ENCODE results near the gene GRID2. TPM values are rescaled to one million over a fixed set of nuclear protein-coding genes. Genes with fewer than 3 reads are reported as not detected.

The GRID2 gene
- polyA plus RNA-seq, 2 donors, result 0.02 TPM; not detected in 1

- Histone ChIP-seq H3K36me3 (ENCODE audit: control insufficient read depth in 2 of 2, insufficient read depth in 2 of 2, low read length in 1 of 2) (no peaks in the 10 kb centered on the region), H3K27me3 (ENCODE audit: control insufficient read depth in 1 of 2, insufficient read depth in 2 of 2, low read length in 2 of 2) (no peaks in the 10 kb centered on the region), H3K4me1 (ENCODE audit: control insufficient read depth in 2 of 2, insufficient read depth in 2 of 2, low read length in 1 of 2) (no peaks in the 10 kb centered on the region), H3K27ac (ENCODE audit: low read depth in 2 of 2, low read length in 1 of 2) (no peak overlapping the region), H3K4me3 (ENCODE audit: low read depth in 1 of 2, low read length in 2 of 2) (no peak overlapping the region), H3K9me3 (ENCODE audit: control insufficient read depth in 2 of 2, insufficient read depth in 1 of 2, low read depth in 1 of 2, low read length in 1 of 2) (no peaks in the 10 kb centered on the region)
- WGBS, 2 donors, result 53 to 63% methylated on average over 1 of the region's 1 CpG
Measured at GRCh38 chr4:92615049-92615448, 311.3 kb downstream of the GRID2 start.

GRCh38 chr4:92618968-92619367, 315.2 kb downstream of the GRID2 start:
- H3K27me3 ChIP-seq (ENCODE audit: control insufficient read depth in 1 of 2, insufficient read depth in 2 of 2, low read length in 2 of 2), result no peaks in the 10 kb centered on the region
- 71% methylated on average over 2 of the region's 2 CpGs for WGBS, 2 donors
- no peaks in the 10 kb centered on the region for H3K36me3 ChIP-seq (ENCODE audit: control insufficient read depth in 2 of 2, insufficient read depth in 2 of 2, low read length in 1 of 2)
- H3K4me1 ChIP-seq (ENCODE audit: control insufficient read depth in 2 of 2, insufficient read depth in 2 of 2, low read length in 1 of 2), result no peaks in the 10 kb centered on the region
- no peaks in the 10 kb centered on the region for H3K9me3 ChIP-seq (ENCODE audit: control insufficient read depth in 2 of 2, insufficient read depth in 1 of 2, low read depth in 1 of 2, low read length in 1 of 2)
- H3K27ac ChIP-seq (ENCODE audit: low read depth in 2 of 2, low read length in 1 of 2), result no peak overlapping the region
- H3K4me3 ChIP-seq (ENCODE audit: low read depth in 1 of 2, low read length in 2 of 2), result no peak overlapping the region

- no peaks in the 10 kb centered on the region for H3K36me3 ChIP-seq (ENCODE audit: control insufficient read depth in 2 of 2, insufficient read depth in 2 of 2, low read length in 1 of 2)
- no peak overlapping the region for H3K27ac ChIP-seq (ENCODE audit: low read depth in 2 of 2, low read length in 1 of 2)
- H3K4me3 ChIP-seq (ENCODE audit: low read depth in 1 of 2, low read length in 2 of 2), result no peak overlapping the region
- no peaks in the 10 kb centered on the region for H3K27me3 ChIP-seq (ENCODE audit: control insufficient read depth in 1 of 2, insufficient read depth in 2 of 2, low read length in 2 of 2)
- no peaks in the 10 kb centered on the region for H3K4me1 ChIP-seq (ENCODE audit: control insufficient read depth in 2 of 2, insufficient read depth in 2 of 2, low read length in 1 of 2)
- no peaks in the 10 kb centered on the region for H3K9me3 ChIP-seq (ENCODE audit: control insufficient read depth in 2 of 2, insufficient read depth in 1 of 2, low read depth in 1 of 2, low read length in 1 of 2)
- WGBS, 2 donors, result 71 to 73% methylated on average over 2 of the region's 2 CpGs
Measured at GRCh38 chr4:92629302-92629701, 325.5 kb downstream of the GRID2 start.

- Histone ChIP-seq H3K27me3 (ENCODE audit: control insufficient read depth in 1 of 2, insufficient read depth in 2 of 2, low read length in 2 of 2) (no peaks in the 10 kb centered on the region), H3K4me1 (ENCODE audit: control insufficient read depth in 2 of 2, insufficient read depth in 2 of 2, low read length in 1 of 2) (no peaks in the 10 kb centered on the region), H3K27ac (ENCODE audit: low read depth in 2 of 2, low read length in 1 of 2) (no peak overlapping the region), H3K9me3 (ENCODE audit: control insufficient read depth in 2 of 2, insufficient read depth in 1 of 2, low read depth in 1 of 2, low read length in 1 of 2) (no peaks in the 10 kb centered on the region), H3K4me3 (ENCODE audit: low read depth in 1 of 2, low read length in 2 of 2) (no peak overlapping the region), H3K36me3 (ENCODE audit: control insufficient read depth in 2 of 2, insufficient read depth in 2 of 2, low read length in 1 of 2) (no peaks in the 10 kb centered on the region)
- 64 to 67% methylated on average over 3 of the region's 3 CpGs for WGBS, 2 donors
Measured at GRCh38 chr4:92634882-92635281, 331.1 kb downstream of the GRID2 start.

- Histone ChIP-seq H3K4me3 (ENCODE audit: low read depth in 1 of 2, low read length in 2 of 2) (no peak overlapping the region), H3K27ac (ENCODE audit: low read depth in 2 of 2, low read length in 1 of 2) (no peak overlapping the region), H3K9me3 (ENCODE audit: control insufficient read depth in 2 of 2, insufficient read depth in 1 of 2, low read depth in 1 of 2, low read length in 1 of 2) (no peaks in the 10 kb centered on the region), H3K36me3 (ENCODE audit: control insufficient read depth in 2 of 2, insufficient read depth in 2 of 2, low read length in 1 of 2) (no peaks in the 10 kb centered on the region), H3K4me1 (ENCODE audit: control insufficient read depth in 2 of 2, insufficient read depth in 2 of 2, low read length in 1 of 2) (no peaks in the 10 kb centered on the region), H3K27me3 (ENCODE audit: control insufficient read depth in 1 of 2, insufficient read depth in 2 of 2, low read length in 2 of 2) (no peaks in the 10 kb centered on the region)
- 43 to 51% methylated on average over 6 of the region's 6 CpGs for WGBS, 2 donors
Measured at GRCh38 chr4:92636038-92636806, 332.5 kb downstream of the GRID2 start.

GRCh38 chr4:92641409-92641808, 337.6 kb downstream of the GRID2 start:
- no peak overlapping the region for H3K27ac ChIP-seq (ENCODE audit: low read depth in 2 of 2, low read length in 1 of 2)
- 86 to 88% methylated on average over 3 of the region's 3 CpGs for WGBS, 2 donors

GRCh38 chr4:92646826-92647225, 343.1 kb downstream of the GRID2 start:
- 56 to 59% methylated on average over 2 of the region's 2 CpGs for WGBS, 2 donors
- Histone ChIP-seq H3K27ac (ENCODE audit: low read depth in 2 of 2, low read length in 1 of 2) (no peak overlapping the region), H3K36me3 (ENCODE audit: control insufficient read depth in 2 of 2, insufficient read depth in 2 of 2, low read length in 1 of 2) (no peaks in the 10 kb centered on the region), H3K4me3 (ENCODE audit: low read depth in 1 of 2, low read length in 2 of 2) (no peak overlapping the region), H3K27me3 (ENCODE audit: control insufficient read depth in 1 of 2, insufficient read depth in 2 of 2, low read length in 2 of 2) (no peaks in the 10 kb centered on the region), H3K9me3 (ENCODE audit: control insufficient read depth in 2 of 2, insufficient read depth in 1 of 2, low read depth in 1 of 2, low read length in 1 of 2) (no peaks in the 10 kb centered on the region), H3K4me1 (ENCODE audit: control insufficient read depth in 2 of 2, insufficient read depth in 2 of 2, low read length in 1 of 2) (no peaks in the 10 kb centered on the region)

More at GRCh38 chr4:92641409-92641808, 337.6 kb downstream of the GRID2 start:
- Histone ChIP-seq H3K36me3 (ENCODE audit: control insufficient read depth in 2 of 2, insufficient read depth in 2 of 2, low read length in 1 of 2) (no peaks in the 10 kb centered on the region), H3K4me1 (ENCODE audit: control insufficient read depth in 2 of 2, insufficient read depth in 2 of 2, low read length in 1 of 2) (no peaks in the 10 kb centered on the region), H3K27me3 (ENCODE audit: control insufficient read depth in 1 of 2, insufficient read depth in 2 of 2, low read length in 2 of 2) (no peaks in the 10 kb centered on the region), H3K4me3 (ENCODE audit: low read depth in 1 of 2, low read length in 2 of 2) (no peak overlapping the region), H3K9me3 (ENCODE audit: control insufficient read depth in 2 of 2, insufficient read depth in 1 of 2, low read depth in 1 of 2, low read length in 1 of 2) (no peaks in the 10 kb centered on the region)

GRCh38 chr4:92651536-92651935, 347.8 kb downstream of the GRID2 start:
- Histone ChIP-seq H3K4me3 (ENCODE audit: low read depth in 1 of 2, low read length in 2 of 2) (no peak overlapping the region), H3K9me3 (ENCODE audit: control insufficient read depth in 2 of 2, insufficient read depth in 1 of 2, low read depth in 1 of 2, low read length in 1 of 2) (no peaks in the 10 kb centered on the region), H3K36me3 (ENCODE audit: control insufficient read depth in 2 of 2, insufficient read depth in 2 of 2, low read length in 1 of 2) (no peaks in the 10 kb centered on the region), H3K27ac (ENCODE audit: low read depth in 2 of 2, low read length in 1 of 2) (no peak overlapping the region), H3K4me1 (ENCODE audit: control insufficient read depth in 2 of 2, insufficient read depth in 2 of 2, low read length in 1 of 2) (no peaks in the 10 kb centered on the region), H3K27me3 (ENCODE audit: control insufficient read depth in 1 of 2, insufficient read depth in 2 of 2, low read length in 2 of 2) (no peaks in the 10 kb centered on the region)

GRCh38 chr4:92654084-92654483, 350.3 kb downstream of the GRID2 start:
- Histone ChIP-seq H3K36me3 (ENCODE audit: control insufficient read depth in 2 of 2, insufficient read depth in 2 of 2, low read length in 1 of 2) (no peaks in the 10 kb centered on the region), H3K27me3 (ENCODE audit: control insufficient read depth in 1 of 2, insufficient read depth in 2 of 2, low read length in 2 of 2) (no peaks in the 10 kb centered on the region), H3K4me3 (ENCODE audit: low read depth in 1 of 2, low read length in 2 of 2) (no peak overlapping the region), H3K9me3 (ENCODE audit: control insufficient read depth in 2 of 2, insufficient read depth in 1 of 2, low read depth in 1 of 2, low read length in 1 of 2) (no peaks in the 10 kb centered on the region), H3K4me1 (ENCODE audit: control insufficient read depth in 2 of 2, insufficient read depth in 2 of 2, low read length in 1 of 2) (no peaks in the 10 kb centered on the region), H3K27ac (ENCODE audit: low read depth in 2 of 2, low read length in 1 of 2) (no peak overlapping the region)

GRCh38 chr4:92657695-92658094, 353.9 kb downstream of the GRID2 start:
- H3K4me3 ChIP-seq (ENCODE audit: low read depth in 1 of 2, low read length in 2 of 2), result no peak overlapping the region
- no peaks in the 10 kb centered on the region for H3K4me1 ChIP-seq (ENCODE audit: control insufficient read depth in 2 of 2, insufficient read depth in 2 of 2, low read length in 1 of 2)
- no peaks in the 10 kb centered on the region for H3K36me3 ChIP-seq (ENCODE audit: control insufficient read depth in 2 of 2, insufficient read depth in 2 of 2, low read length in 1 of 2)
- H3K27ac ChIP-seq (ENCODE audit: low read depth in 2 of 2, low read length in 1 of 2), result no peak overlapping the region
- H3K9me3 ChIP-seq (ENCODE audit: control insufficient read depth in 2 of 2, insufficient read depth in 1 of 2, low read depth in 1 of 2, low read length in 1 of 2), result no peaks in the 10 kb centered on the region
- no peaks in the 10 kb centered on the region for H3K27me3 ChIP-seq (ENCODE audit: control insufficient read depth in 1 of 2, insufficient read depth in 2 of 2, low read length in 2 of 2)
